PC-9 (cell line): Measurements from ENCODE around the gene TNN.

Source experiments
- CTCF ChIP-seq: fragments of 200-600 bp; sonication (generic); conservative IDR thresholded peaks from 2 replicates; pipeline ENCODE4 v1.6.1; 2017; ENCODE audit warnings: mixed run types, antibody characterized with exemption, mild to moderate bottlenecking, moderate library complexity
- EZH2 ChIP-seq: fragments of 200-600 bp; sonication (generic); IDR thresholded peaks from 2 replicates; pipeline ENCODE4 v1.8.0; 2017; ENCODE audit warnings: antibody characterized with exemption, low read depth

GRCh38 chr1:175148068-175148467 is 80.4 kb downstream of the TNN start:
- TF ChIP-seq CTCF (no peak), EZH2 (no peak)
